Measurements from ENCODE around the gene ACTRT2.

DNA sequence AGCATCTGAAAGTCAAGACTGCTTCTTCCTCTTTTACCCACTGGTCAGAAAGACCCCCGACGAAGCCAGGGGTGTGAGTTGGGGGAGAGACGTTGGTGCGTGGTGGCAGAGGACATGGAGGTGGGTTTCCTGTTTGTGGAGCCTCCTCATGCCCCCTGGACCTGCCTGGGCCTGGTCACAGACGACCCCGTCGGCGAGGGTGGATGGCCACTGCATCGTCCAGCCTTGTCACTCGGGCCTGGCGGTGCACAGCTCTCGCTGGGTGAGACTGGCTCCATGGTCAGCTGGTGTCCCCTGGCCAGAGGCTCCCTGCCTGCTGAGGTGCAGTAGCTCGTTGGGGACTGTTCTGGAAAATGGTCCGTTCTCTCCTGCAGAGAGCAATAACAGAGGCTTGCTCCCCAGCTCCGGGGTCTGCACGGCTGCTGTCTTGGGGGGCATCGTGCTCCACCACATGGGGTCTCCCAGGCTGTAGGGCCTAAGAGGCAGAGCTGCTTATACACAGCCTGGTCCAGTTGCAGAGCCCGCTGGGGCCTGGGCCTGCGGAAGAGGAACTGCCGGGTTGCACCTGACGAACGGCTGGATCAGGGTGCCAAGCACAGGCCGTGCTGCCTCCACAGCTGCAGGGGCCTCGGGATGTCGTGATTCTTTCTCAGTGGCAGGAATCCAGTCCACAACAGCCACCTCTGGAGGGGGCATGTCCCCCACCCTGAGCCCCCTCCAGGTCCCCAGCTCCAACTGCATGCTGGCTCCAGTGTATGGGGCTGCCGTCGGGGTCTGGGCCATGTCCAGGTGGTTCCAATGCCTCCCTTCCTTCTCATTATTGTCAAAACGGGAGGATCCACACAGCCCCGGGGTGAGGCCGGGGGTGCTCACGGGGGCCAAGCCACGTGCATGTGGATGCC, 18.0 kb upstream of the ACTRT2 start:
- TF ChIP-seq, protein P1, sequence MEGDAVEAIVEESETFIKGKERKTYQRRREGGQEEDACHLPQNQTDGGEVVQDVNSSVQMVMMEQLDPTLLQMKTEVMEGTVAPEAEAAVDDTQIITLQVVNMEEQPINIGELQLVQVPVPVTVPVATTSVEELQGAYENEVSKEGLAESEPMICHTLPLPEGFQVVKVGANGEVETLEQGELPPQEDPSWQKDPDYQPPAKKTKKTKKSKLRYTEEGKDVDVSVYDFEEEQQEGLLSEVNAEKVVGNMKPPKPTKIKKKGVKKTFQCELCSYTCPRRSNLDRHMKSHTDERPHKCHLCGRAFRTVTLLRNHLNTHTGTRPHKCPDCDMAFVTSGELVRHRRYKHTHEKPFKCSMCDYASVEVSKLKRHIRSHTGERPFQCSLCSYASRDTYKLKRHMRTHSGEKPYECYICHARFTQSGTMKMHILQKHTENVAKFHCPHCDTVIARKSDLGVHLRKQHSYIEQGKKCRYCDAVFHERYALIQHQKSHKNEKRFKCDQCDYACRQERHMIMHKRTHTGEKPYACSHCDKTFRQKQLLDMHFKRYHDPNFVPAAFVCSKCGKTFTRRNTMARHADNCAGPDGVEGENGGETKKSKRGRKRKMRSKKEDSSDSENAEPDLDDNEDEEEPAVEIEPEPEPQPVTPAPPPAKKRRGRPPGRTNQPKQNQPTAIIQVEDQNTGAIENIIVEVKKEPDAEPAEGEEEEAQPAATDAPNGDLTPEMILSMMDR (IDR thresholded peaks at IDR 0.05; ENCODE audit: poor library complexity) = no peak
- no peak for TF ChIP-seq EZH2 (IDR thresholded peaks at IDR 0.05; ENCODE audit: borderline replicate concordance)

Data from hepatocyte (in vitro differentiated cells).